ENCODE data around the gene TTC32.

GRCh38 chr2:19872302-19872701, 29.5 kb downstream of the TTC32 start:
- no peak for TF ChIP-seq GATA2 (IDR thresholded peaks at IDR 0.05; ENCODE audit: low read depth, low read length)
- no peak for TF ChIP-seq GATA3 (IDR thresholded peaks at IDR 0.05; ENCODE audit: low read depth, low read length)

Data from SH-SY5Y (cell line).